ENCODE data around the gene RHOBTB3. TPM values are rescaled to one million over a fixed set of nuclear protein-coding genes. Genes with fewer than 3 reads are reported as not detected.
"Not testable (repeated sequence)": the region's sequence is repeated elsewhere in the genome, so short reads cannot be mapped to it uniquely, and the experiment has no call there.

RHOBTB3 gene, protein sequence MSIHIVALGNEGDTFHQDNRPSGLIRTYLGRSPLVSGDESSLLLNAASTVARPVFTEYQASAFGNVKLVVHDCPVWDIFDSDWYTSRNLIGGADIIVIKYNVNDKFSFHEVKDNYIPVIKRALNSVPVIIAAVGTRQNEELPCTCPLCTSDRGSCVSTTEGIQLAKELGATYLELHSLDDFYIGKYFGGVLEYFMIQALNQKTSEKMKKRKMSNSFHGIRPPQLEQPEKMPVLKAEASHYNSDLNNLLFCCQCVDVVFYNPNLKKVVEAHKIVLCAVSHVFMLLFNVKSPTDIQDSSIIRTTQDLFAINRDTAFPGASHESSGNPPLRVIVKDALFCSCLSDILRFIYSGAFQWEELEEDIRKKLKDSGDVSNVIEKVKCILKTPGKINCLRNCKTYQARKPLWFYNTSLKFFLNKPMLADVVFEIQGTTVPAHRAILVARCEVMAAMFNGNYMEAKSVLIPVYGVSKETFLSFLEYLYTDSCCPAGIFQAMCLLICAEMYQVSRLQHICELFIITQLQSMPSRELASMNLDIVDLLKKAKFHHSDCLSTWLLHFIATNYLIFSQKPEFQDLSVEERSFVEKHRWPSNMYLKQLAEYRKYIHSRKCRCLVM
- total RNA-seq (282 TPM), polyA plus RNA-seq (24.0 TPM)

GRCh38 chr5:95730730-95731570 lies at the start of gene RHOBTB3:
Gene RHOBTB3 (plus strand): TSS chr5:95731336. CDS start chr5:95731683, 347 bp downstream.
- no peaks in the 10 kb centered on the region for H3K4me1 ChIP-seq (ENCODE audit: insufficient read depth)
- H3K36me3 ChIP-seq (ENCODE audit: insufficient read depth) = no peaks in the 10 kb centered on the region
- peak within 1 kb of the TSS; percentile 76 for H3K4me3 ChIP-seq (ENCODE audit: low read depth, low read length)
- DNase-seq (ENCODE audit: extremely low spot score) = peak; percentile 88
- WGBS = under 1% methylated on average over 77 of the region's 78 CpGs
- peak within 1 kb of the TSS; percentile 94 for H3K27ac ChIP-seq (ENCODE audit: low read depth)

- Histone ChIP-seq H3K36me3 (ENCODE audit: insufficient read depth) (no peaks in the 10 kb centered on the region), H3K27ac (ENCODE audit: low read depth) (no peak within 1 kb of the TSS), H3K4me1 (ENCODE audit: insufficient read depth) (no peaks in the 10 kb centered on the region), H3K4me3 (ENCODE audit: low read depth, low read length) (no peak within 1 kb of the TSS)
- DNase-seq (ENCODE audit: extremely low spot score) = no peak
- 93% methylated on average over 1 of the region's 1 CpG for WGBS
Measured at GRCh38 chr5:95682891-95683290, 48.2 kb upstream of the RHOBTB3 start, which contains the start of gene SPATA9. Gene SPATA9 (minus strand): TSS chr5:95682991. CDS start chr5:95682854, 137 bp downstream.

DNA sequence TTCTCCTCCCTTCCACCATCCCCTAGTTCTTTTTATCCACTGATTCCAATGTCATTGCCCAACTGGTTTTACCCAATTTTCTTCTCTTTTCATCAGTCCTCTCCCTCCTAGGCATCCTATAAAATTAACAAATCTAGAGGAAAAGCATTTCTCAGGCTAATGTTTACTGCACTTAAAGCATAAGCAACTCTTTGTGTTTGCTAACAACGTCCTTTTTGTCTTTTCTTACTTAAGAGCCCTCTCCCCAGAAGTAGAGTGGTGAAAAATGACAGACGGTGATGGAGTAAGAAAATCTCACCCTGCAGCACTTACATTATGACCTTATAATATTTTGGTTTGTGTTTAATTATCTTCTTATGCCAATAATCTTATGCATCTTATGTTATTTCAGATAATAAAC lies 46.8 kb upstream of the RHOBTB3 start:
- Histone ChIP-seq H3K27ac (ENCODE audit: low read depth) (no peak overlapping the region), H3K4me3 (ENCODE audit: low read depth, low read length) (no peak overlapping the region), H3K4me1 (ENCODE audit: insufficient read depth) (no peaks in the 10 kb centered on the region), H3K36me3 (ENCODE audit: insufficient read depth) (no peaks in the 10 kb centered on the region)
- DNase-seq (ENCODE audit: extremely low spot score) = no peak
- WGBS = 90% methylated on average over 2 of the region's 2 CpGs

DNA sequence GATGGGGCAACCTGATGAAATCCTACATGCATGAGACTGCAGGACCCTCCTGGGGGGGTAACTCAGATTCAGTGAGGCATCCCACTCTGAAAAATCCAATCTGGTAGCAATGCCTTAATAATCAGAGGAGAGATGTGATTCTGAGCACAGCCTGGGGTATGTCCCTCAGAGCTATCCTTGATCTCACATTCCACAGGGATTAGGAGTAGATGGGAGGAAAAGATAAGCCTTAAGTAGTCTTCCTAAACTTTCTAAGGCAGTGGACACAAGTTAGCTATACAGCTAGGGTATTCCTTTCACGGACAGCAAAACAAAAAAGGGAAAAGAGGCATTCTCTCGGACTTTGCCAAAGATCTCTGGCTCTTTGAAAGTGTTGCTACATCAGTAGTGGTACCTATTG lies 44.5 kb upstream of the RHOBTB3 start:
- WGBS = 66% methylated on average over 2 of the region's 2 CpGs
- Histone ChIP-seq H3K4me1 (ENCODE audit: insufficient read depth) (no peaks in the 10 kb centered on the region), H3K4me3 (ENCODE audit: low read depth, low read length) (no peak overlapping the region), H3K27ac (ENCODE audit: low read depth) (no peak overlapping the region), H3K36me3 (ENCODE audit: insufficient read depth) (no peaks in the 10 kb centered on the region)
- no peak for DNase-seq (ENCODE audit: extremely low spot score)

DNA sequence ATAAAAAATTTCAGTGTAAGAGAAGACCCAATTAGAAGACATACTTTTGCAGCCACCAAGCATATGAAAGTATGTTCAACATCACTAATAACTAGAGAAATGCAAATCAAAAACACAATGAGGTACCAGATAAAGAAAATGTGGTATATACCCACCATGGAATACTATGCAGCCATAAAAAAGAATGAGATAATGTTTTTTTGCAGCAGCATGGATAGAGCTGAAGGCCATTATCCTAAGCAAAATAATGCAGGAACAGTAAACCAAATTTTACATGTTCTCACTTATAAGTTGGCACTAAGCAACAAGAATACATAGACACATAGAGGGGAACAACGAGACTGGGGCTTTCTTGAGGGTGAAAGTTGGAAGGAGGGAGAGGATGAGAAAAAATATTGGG lies 41.5 kb upstream of the RHOBTB3 start:
- Histone ChIP-seq H3K27ac (ENCODE audit: low read depth) (no peak overlapping the region), H3K36me3 (ENCODE audit: insufficient read depth) (no peaks in the 10 kb centered on the region), H3K4me3 (ENCODE audit: low read depth, low read length) (no peak overlapping the region), H3K4me1 (ENCODE audit: insufficient read depth) (no peaks in the 10 kb centered on the region)
- WGBS = 98% methylated on average over 1 of the region's 1 CpG
- DNase-seq (ENCODE audit: extremely low spot score) = no peak

DNA sequence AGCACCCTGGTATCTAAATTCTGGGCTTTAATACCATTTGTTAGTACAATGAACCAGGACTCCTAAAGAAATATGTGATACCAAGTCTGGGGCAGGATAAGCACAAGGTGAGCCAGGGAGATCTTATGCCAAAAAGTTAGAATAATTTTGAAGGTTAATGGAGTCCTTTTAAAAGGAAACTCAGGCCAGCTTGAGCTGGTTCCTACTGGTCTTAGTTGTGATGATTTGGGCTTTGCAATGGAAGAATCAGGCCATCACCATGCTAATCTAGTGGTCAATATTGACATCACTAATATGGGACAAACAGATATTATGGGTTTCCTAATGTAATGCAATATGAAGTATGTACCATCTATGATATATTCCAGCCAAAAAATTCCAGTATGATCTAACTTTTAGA lies 40.8 kb upstream of the RHOBTB3 start:
- Histone ChIP-seq H3K4me1 (ENCODE audit: insufficient read depth) (no peaks in the 10 kb centered on the region), H3K4me3 (ENCODE audit: low read depth, low read length) (no peak overlapping the region), H3K27ac (ENCODE audit: low read depth) (no peak overlapping the region), H3K36me3 (ENCODE audit: insufficient read depth) (no peaks in the 10 kb centered on the region)
- DNase-seq (ENCODE audit: extremely low spot score) = no peak

DNA sequence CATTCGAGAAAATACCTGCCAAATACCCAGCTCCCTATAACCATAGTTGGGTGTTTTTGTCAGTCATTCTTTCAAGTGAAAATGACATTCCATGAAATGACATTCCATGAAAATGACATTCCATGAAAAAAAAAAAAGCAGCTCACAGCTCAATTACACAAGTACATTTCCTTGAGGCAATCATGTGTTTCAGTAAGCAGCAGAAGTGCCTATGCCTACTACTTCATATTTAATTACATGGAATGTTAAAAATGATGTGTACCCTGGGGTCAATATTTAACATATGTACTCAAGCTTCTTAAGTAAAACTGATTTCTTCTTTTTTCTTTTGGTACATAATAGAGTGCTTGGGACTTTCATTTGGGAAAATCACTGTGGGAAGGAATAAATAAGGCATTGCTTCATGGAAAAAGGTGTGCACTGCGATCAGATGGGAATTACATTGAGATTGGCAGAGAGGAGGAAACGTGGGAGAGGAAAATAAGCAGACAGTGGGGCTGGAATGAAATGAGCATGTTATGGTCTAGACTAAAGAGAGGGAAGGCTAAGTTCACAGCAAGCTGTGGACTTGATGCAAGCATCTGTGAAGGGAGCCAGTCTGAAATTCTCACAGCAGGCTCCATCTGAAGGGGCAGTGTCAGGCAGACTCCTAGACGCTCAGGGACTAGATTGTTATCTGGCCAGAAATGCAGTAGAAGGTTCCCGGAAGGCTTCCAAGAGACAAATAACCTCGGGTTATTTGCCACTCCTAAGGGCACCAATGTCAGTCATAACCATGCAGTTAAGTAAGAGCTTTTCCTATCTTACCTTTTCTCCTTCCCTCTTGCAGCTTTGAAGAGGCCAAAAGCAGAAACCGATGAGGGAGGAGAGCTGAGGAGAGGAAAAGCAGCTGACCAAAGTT lies 33.1 kb upstream of the RHOBTB3 start:
- Histone ChIP-seq H3K4me1 (ENCODE audit: insufficient read depth) (no peaks in the 10 kb centered on the region), H3K36me3 (ENCODE audit: insufficient read depth) (no peaks in the 10 kb centered on the region)
- whole genome bisulfite sequencing = 56% methylated on average over 7 of the region's 7 CpGs

GRCh38 chr5:95699337-95699736 lies 31.8 kb upstream of the RHOBTB3 start:
- H3K4me3 ChIP-seq (ENCODE audit: low read depth, low read length) = no peak overlapping the region
- DNase-seq (ENCODE audit: extremely low spot score) = no peak
- H3K27ac ChIP-seq (ENCODE audit: low read depth) = no peak overlapping the region
- H3K36me3 ChIP-seq (ENCODE audit: insufficient read depth) = no peaks in the 10 kb centered on the region
- 97% methylated on average over 1 of the region's 1 CpG for WGBS
- H3K4me1 ChIP-seq (ENCODE audit: insufficient read depth) = no peaks in the 10 kb centered on the region

More for the DNA sequence above, 33.1 kb upstream of the RHOBTB3 start:
- no peak overlapping the region for H3K4me3 ChIP-seq (ENCODE audit: low read depth, low read length)
- DNase-seq (ENCODE audit: extremely low spot score) = no peak
- no peak overlapping the region for H3K27ac ChIP-seq (ENCODE audit: low read depth)

DNA sequence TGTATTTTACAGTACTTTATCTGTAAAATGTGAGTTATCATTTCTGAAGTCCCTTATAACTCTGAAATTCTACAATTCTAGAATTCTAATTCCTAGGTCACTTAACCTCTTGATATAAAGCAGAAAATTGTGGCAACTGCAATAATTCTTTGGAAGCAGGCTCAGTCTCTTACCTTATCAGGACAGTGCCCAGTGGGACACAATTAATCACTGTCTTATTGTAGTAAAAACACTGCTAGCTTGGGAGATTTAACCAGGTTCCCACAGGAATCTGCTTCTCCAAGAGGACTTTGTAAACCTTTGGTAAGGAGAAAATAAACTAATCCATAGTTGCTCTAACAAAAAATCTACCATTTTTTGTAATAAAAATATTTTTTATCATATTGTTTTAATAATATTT lies 30.1 kb upstream of the RHOBTB3 start:
- no peaks in the 10 kb centered on the region for H3K4me1 ChIP-seq (ENCODE audit: insufficient read depth)
- no peak overlapping the region for H3K4me3 ChIP-seq (ENCODE audit: low read depth, low read length)
- DNase-seq (ENCODE audit: extremely low spot score) = no peak
- H3K27ac ChIP-seq (ENCODE audit: low read depth) = no peak overlapping the region
- H3K36me3 ChIP-seq (ENCODE audit: insufficient read depth) = no peaks in the 10 kb centered on the region

DNA sequence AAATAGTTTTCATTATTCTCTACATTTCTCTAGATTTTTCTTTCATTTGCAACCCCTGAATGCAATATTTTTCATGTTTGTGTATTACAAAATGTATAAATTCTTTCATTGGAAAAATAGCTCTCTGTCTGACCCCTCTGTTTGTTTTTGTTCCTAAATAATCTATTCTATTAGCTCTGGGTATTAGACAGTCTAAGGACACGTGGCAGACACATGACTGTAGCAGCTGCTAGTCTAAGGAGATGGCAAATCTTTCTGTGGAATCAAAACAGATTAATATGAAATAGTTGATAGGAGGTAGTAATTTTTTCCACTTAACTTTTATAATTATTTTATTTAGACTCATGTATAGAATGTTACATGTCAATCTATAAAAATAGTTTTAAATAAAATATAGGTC lies 27.0 kb upstream of the RHOBTB3 start:
- 78% methylated on average over 1 of the region's 1 CpG for WGBS
- H3K36me3 ChIP-seq (ENCODE audit: insufficient read depth) = no peaks in the 10 kb centered on the region
- no peaks in the 10 kb centered on the region for H3K4me1 ChIP-seq (ENCODE audit: insufficient read depth)
- DNase-seq (ENCODE audit: extremely low spot score) = no peak
- no peak overlapping the region for H3K27ac ChIP-seq (ENCODE audit: low read depth)
- H3K4me3 ChIP-seq (ENCODE audit: low read depth, low read length) = no peak overlapping the region

DNA sequence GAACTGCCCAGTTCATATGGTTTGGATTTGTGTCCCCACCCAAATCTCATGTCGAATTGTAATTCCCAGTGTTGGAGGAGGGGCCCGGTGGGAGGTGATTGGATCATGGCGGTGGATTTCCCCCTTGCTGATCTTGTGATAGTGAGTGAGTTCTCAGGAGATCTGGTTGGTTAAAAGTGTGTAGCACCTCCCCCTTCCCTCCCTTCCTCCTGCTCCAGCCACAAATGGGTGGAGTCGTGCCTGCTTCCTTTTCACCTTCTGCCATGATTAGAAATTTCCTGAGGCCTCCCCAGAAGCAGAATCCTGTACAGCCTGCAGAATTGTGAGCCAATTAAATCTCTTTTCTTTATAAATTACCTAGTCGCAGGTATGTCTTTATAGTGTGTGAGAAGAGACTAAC lies 24.9 kb upstream of the RHOBTB3 start:
- H3K36me3 ChIP-seq (ENCODE audit: insufficient read depth); H3K4me3 ChIP-seq (ENCODE audit: low read depth, low read length); H3K27ac ChIP-seq (ENCODE audit: low read depth); H3K4me1 ChIP-seq (ENCODE audit: insufficient read depth); DNase-seq (ENCODE audit: extremely low spot score): not testable (repeated sequence)
- WGBS = 91% methylated on average over 5 of the region's 5 CpGs

- WGBS = 84% methylated on average over 9 of the region's 9 CpGs
- Histone ChIP-seq H3K27ac (ENCODE audit: low read depth) (no peak overlapping the region), H3K36me3 (ENCODE audit: insufficient read depth) (no peaks in the 10 kb centered on the region), H3K4me3 (ENCODE audit: low read depth, low read length) (no peak overlapping the region), H3K4me1 (ENCODE audit: insufficient read depth) (no peaks in the 10 kb centered on the region)
- no peak for DNase-seq (ENCODE audit: extremely low spot score)
Measured at GRCh38 chr5:95707055-95707454, 24.1 kb upstream of the RHOBTB3 start.
